ENCODE measurements around the gene LGMN. TPM values are rescaled to one million over a fixed set of nuclear protein-coding genes. Genes with fewer than 3 reads are reported as not detected.

LGMN gene
- total and polyA plus RNA-seq, 2 donors (not counting 1 experiment from before 2014, with no cell fraction given): 17.6 to 21.1 TPM

GRCh38 chr14:92719421-92719820 lies 29.0 kb downstream of the LGMN start:
- H2AFZ ChIP-seq (ENCODE audit: insufficient read depth, low read depth, low read length, poor library complexity, severe bottlenecking): no peak overlapping the region
- H3K9me3 Mint-ChIP-seq (ENCODE audit: insufficient read depth): no peaks in the 10 kb centered on the region
- WGBS (ENCODE audit: insufficient coverage): no CpG with 5 or more reads among the region's 2 CpGs
- ChIA-PET POLR2A (no interaction called here), CTCF (no interaction called here)
- H3K27ac Mint-ChIP-seq: no peak overlapping the region
- intact Hi-C loops (cut with micrococcal nuclease): no loop called here
- H3K4me1 Mint-ChIP-seq: peaks cover 7% of the 10 kb centered on the region
- no peak overlapping the region for H3K4me2 ChIP-seq (replicated peaks; ENCODE audit: low read depth, low read length, poor library complexity, severe bottlenecking)
- H3K9ac ChIP-seq (ENCODE audit: low read length): no peak overlapping the region
- H3K4me3 ChIP-seq (ENCODE audit: control extremely low read depth in 1 of 5, extremely low read depth in 1 of 5, insufficient read depth in 1 of 5, low read depth in 2 of 5, low read length in 4 of 5): no peak overlapping the region
- DNase-seq: no peak
- H3K36me3 ChIP-seq (replicated peaks in 1 of 2; ENCODE audit: control extremely low read depth in 1 of 2, control insufficient read depth in 1 of 2, extremely low read depth in 1 of 2, insufficient read depth in 2 of 2, low read length in 1 of 2): peaks cover 0 to 2% of the 10 kb centered on the region in 2 experiments
- H3K79me2 ChIP-seq (ENCODE audit: control insufficient read depth, insufficient read depth, low read length): no peaks in the 10 kb centered on the region
- no peaks in the 10 kb centered on the region for H3K9me3 ChIP-seq (ENCODE audit: control extremely low read depth in 1 of 3, control insufficient read depth in 2 of 3, insufficient read depth in 1 of 3, low read length in 2 of 3)
- TF ChIP-seq CTCF (IDR thresholded peaks at IDR 0.05) (no peak), EZH2 (IDR thresholded peaks at IDR 0.05; ENCODE audit: borderline replicate concordance, insufficient read depth, low read depth, low read length, poor library complexity, severe bottlenecking) (no peak)
- H4K20me1 ChIP-seq (ENCODE audit: control insufficient read depth, insufficient read depth, low read length, poor library complexity, severe bottlenecking): no peaks in the 10 kb centered on the region
- H3K27me3 Mint-ChIP-seq: no peaks in the 10 kb centered on the region
- no peak for ATAC-seq (ENCODE audit: low read depth)
- H3K4me1 ChIP-seq (ENCODE audit: control insufficient read depth in 2 of 2, insufficient read depth in 2 of 2, low read length in 2 of 2): no peaks in the 10 kb centered on the region
- no peak overlapping the region for H3K27ac ChIP-seq (ENCODE audit: low read length in 2 of 2)
- no peaks in the 10 kb centered on the region for H3K27me3 ChIP-seq (replicated peaks in 1 of 4; ENCODE audit: control extremely low read depth in 1 of 4, control insufficient read depth in 3 of 4, insufficient read depth in 4 of 4, low read length in 3 of 4)
- no peak overlapping the region for H3K4me3 Mint-ChIP-seq

- no peak for TF ChIP-seq EZH2 (IDR thresholded peaks at IDR 0.05; ENCODE audit: borderline replicate concordance, insufficient read depth, low read depth, low read length, poor library complexity, severe bottlenecking)
- no peak for TF ChIP-seq CTCF (IDR thresholded peaks at IDR 0.05)
- Histone ChIP-seq H3K4me1 (ENCODE audit: control insufficient read depth in 2 of 2, insufficient read depth in 2 of 2, low read length in 2 of 2) (no peaks in the 10 kb centered on the region), H3K9ac (ENCODE audit: low read length) (no peak overlapping the region), H4K20me1 (ENCODE audit: control insufficient read depth, insufficient read depth, low read length, poor library complexity, severe bottlenecking) (no peaks in the 10 kb centered on the region), H3K4me3 (ENCODE audit: control extremely low read depth in 1 of 5, extremely low read depth in 1 of 5, insufficient read depth in 1 of 5, low read depth in 2 of 5, low read length in 4 of 5) (no peak overlapping the region), H3K4me2 (replicated peaks; ENCODE audit: low read depth, low read length, poor library complexity, severe bottlenecking) (no peak overlapping the region), H3K9me3 (ENCODE audit: control extremely low read depth in 1 of 3, control insufficient read depth in 2 of 3, insufficient read depth in 1 of 3, low read length in 2 of 3) (no peaks in the 10 kb centered on the region), H3K36me3 (replicated peaks in 1 of 2; ENCODE audit: control extremely low read depth in 1 of 2, control insufficient read depth in 1 of 2, extremely low read depth in 1 of 2, insufficient read depth in 2 of 2, low read length in 1 of 2) (peaks cover 0 to 8% of the 10 kb centered on the region in 2 experiments), H3K27me3 (replicated peaks in 1 of 4; ENCODE audit: control extremely low read depth in 1 of 4, control insufficient read depth in 3 of 4, insufficient read depth in 4 of 4, low read length in 3 of 4) (no peaks in the 10 kb centered on the region), H3K27ac (ENCODE audit: low read length in 2 of 2) (no peak overlapping the region), H3K79me2 (ENCODE audit: control insufficient read depth, insufficient read depth, low read length) (no peaks in the 10 kb centered on the region), H2AFZ (ENCODE audit: insufficient read depth, low read depth, low read length, poor library complexity, severe bottlenecking) (no peak overlapping the region)
- no peak overlapping the region for H3K4me3 Mint-ChIP-seq
- H3K9me3 Mint-ChIP-seq (ENCODE audit: insufficient read depth): no peaks in the 10 kb centered on the region
- 100% methylated on average over 6 of the region's 8 CpGs for WGBS (ENCODE audit: insufficient coverage)
- H3K27me3 Mint-ChIP-seq: no peaks in the 10 kb centered on the region
- ChIA-PET POLR2A (interaction anchor here (0.6 kb wide), 1 partner anchor 8 kb away, joined by 3 read pairs; no protein-coding TSS in a partner anchor), CTCF (interaction anchor here (17.0 kb wide), 1 partner anchor 68 kb away, joined by 337 read pairs; the partner anchor contains the start of gene GOLGA5)
- ATAC-seq (ENCODE audit: low read depth) (no peak), DNase-seq (no peak)
- no peak overlapping the region for H3K27ac Mint-ChIP-seq
- intact Hi-C loops (cut with micrococcal nuclease): no loop called here
- H3K4me1 Mint-ChIP-seq: peaks cover 7% of the 10 kb centered on the region
Measured at GRCh38 chr14:92718664-92719063, 29.8 kb downstream of the LGMN start.

All from B cell (primary cell).